ENCODE results near the gene MARF1. TPM values are rescaled to one million over a fixed set of nuclear protein-coding genes. Genes with fewer than 3 reads are reported as not detected.
"Not testable (repeated sequence)": the region's sequence is repeated elsewhere in the genome, so short reads cannot be mapped to it uniquely, and the experiment has no call there.

Gene MARF1
- total RNA-seq, 1 donor from 2014 or later = 31.8 TPM

DNA sequence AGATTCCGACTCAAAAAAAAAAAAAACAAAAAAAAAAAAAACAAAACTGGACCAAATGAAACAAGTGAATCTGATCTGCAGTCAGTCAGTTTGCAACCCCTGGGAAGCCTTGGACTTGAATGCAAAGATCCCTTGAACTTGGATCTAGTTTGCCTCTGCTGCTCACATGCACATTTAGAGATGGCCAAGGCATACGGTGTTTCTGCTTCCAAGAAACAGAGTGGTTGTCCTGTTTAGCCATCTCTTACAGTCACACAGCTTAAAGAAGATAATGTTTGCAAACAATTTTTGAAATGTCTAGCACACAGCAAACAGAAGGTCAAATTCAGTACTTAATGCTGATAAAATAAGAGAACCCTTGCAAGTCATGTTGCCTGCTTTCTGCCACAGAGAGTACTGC, 11.6 kb upstream of the MARF1 start:
- DNase-seq (ENCODE audit: low spot score) = no peak
- no peak for ATAC-seq

DNA sequence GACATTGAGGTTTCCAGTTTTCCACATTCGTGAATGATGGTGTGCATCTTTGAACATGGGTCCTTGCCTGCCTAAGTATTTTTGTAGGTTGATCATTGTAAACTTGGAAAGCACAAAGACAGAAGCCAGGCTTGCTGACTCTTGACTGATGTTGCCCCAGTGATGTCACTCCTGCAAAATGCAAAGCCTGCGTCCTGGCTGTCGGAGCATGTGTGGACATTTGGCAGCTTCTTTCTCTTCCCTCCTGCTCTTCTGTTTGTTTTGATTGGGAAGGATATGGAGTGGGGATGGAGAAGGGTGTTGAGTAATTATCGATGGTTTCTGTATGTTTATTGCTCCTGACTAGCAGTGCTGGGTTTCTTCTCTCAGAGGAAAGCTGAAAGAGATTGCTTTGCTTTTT, 10.3 kb upstream of the MARF1 start:
- no peak for DNase-seq (ENCODE audit: low spot score)
- no peak for ATAC-seq

DNA sequence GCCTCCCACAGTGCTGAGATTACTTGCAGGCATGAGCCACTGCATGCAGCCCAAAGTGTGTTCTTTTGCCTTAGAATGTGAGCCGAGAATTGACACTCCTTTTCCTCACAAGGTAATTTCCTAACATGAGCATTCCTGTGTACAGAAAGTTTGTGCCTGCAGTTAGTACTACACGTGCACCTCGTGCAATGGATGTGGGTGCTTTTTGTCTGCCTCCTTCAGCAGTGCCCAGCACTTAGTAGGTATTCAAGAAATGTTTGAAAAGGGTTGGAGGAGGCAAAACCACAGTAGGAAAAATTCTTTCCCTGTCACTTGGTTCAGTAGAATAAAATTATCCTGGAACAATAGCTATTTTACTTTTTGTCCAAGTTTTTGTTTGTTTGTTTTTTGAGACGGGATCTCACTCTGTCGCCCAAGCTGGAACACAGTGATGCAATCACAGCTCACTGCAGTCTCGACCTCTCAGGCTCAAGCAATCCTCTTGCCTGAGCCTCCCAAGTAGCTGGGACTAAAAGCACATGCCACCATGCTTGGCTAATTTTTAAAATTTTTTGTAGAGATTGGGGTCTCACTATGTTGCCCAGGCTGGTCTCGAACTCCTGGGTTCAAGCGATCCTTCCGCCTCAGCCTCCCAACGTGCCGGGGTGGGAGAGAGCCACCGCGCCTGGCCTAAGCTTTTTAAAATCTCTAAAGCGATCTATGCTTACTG, 9.5 kb upstream of the MARF1 start:
- no peak for ATAC-seq
- DNase-seq (ENCODE audit: low spot score) = no peak

DNA sequence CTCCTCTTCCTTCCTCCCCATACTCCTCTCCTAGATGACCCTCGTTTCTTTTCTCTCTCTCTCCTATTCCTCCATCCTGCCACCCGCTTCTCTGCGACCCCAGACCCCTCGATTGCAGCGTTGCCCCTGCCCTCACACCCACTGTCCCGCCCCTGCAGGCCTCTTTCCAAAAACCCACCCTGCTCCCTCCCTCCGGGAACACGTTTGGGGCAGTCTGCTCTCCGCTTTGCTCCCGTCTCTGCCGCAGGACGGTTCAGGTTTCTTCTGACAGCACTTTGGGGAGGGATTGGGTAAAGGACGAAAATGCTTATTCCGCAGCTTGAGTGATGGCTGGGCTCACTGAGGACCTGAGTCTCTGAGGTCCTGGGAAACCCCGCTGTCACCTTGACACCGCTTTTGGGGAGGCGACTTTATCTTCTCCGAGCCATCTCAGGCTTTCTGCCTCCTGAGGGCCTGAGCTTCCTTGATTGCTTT, 7.8 kb upstream of the MARF1 start:
- no peak for DNase-seq (ENCODE audit: low spot score)
- peak; percentile 46 for ATAC-seq

DNA sequence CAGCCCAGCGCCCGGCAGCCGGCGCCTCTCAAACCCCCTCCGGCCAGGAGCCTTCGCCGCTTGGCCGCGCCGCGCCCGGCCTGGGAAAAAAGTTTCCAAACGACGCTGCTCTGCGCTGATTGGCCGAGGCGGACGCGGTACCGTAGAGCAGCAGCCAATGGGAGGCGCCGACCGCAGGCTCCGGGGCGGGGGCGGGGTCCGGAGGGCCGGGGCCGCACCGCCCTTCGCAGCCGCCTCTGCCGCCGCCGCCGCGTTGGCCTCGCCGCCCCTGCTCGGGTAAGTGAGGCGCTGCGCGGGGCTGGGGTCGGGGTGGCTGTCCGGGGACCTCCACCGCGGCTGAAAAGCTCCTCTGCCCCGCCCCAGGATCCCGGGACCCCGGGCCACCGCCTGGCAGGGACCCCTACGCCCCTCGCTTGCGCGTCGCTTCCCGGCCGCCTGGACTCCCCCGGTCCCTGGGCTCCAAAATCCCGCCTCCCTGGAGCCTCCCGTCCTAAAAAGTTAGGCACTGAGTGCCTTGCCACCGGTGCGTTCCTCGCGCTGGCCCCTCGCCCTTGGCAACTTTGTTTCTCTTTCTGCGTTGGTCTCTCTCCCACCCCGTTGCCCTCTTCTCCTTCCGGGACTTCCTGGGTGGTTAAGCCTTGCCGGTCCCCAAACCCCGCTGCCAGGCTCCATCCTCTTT, 7.2 kb upstream of the MARF1 start, which contains the start of gene NDE1:
TSS of gene NDE1 (plus strand) at position 227 of the 679 bp plus-strand sequence. CDS start 14,534 bp downstream, outside the sequence.
- DNase-seq (ENCODE audit: low spot score) = peak; percentile 92
- peak; percentile 100 for ATAC-seq

DNA sequence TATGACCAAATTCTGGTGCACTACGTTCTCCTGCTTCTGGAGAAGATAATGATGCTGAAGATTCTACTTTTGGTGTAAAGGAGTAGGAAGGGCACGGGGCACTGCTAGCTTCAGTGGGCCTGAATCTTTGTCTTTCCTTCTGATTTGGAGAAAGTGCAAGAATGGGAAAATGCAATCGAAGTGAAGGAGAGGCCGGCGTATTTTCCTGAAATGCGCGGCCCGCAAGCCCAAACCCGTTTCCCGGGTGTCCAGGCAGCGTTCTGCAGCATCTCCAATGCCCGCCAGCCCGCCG, 6.7 kb upstream of the MARF1 start:
- ATAC-seq = no peak
- DNase-seq (ENCODE audit: low spot score) = no peak

DNA sequence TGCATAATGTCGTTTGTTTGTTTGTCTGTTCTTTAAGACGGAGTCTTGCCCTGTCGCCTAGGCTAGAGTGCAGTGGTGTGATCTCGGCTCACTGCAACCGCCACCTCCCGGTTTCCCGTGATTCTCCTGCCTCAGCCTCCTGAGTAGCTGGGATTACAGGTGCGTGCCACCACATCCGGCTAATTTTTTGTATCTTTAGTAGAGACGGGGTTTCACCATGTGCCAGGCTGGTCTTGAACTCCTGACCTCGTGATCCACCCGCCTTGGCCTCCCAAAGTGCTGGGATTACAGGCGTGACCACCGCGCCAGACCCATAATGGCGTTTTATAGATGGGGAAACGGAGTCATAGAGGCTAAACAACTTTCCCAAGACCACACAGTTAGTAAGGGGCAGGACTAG, 6.4 kb upstream of the MARF1 start:
- DNase-seq (ENCODE audit: low spot score); ATAC-seq: not testable (repeated sequence)

DNA sequence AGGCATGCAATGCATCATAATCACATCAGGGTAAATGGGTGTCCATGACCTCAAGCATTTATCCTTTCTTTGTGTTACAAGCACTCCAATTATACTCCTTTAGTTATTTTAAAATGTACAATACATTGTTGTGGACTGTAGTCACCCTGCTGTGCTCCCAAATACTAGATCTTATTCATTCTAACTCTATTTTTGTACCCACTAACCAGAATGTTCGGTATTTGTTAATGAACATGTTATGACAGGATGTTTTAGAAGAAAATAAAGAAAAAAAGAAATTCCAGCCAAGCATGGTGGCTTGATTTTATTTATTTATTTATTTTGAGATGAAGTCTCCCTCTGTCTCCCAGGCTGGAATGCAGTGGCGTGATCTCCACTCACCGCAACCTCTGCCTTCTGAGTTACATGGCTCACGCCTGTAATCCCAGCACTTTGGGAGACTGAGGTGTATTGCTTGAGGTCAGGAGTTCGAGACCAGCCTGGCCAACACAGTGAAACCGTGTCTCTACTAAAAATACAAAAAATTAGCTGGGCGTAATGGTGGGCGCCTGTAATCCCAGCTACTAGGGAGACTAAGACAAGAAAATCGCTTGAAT, 5.3 kb upstream of the MARF1 start:
- ATAC-seq (no peak), DNase-seq (ENCODE audit: low spot score) (no peak)

DNA sequence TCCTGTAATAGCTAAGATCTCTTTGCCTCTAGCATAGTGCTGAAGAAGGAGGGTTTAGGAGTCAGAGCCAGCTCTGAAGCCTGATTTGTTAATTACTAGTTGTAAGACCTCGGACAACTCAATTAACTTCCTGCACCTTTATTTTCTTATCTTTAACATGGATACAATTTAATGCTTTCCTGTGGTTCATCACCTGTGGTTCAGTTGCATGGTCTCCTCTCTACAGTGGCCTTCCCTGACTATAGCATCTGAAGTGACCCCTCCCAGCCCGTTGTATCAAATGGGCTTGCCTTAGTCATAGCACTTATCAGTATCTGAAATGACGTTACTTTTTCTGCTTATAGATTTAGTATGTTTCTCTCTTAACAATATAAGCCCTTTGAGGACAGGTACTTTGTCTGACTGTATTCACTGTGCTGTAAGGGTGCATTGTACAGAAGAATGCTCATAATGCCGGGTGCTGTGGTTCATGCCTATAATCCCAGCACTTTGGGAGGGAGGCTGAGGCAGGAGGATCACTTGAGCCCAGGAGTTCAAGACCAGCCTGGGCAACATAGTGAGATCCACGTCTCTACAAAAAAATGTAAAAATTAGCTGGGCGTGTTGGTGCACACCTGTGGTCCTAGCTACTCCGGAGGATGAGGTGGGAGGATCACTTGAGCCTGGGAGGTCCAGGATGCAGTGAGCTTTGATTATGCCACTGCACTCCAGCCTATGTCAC, 4.5 kb upstream of the MARF1 start:
- no peak for DNase-seq (ENCODE audit: low spot score)

DNA sequence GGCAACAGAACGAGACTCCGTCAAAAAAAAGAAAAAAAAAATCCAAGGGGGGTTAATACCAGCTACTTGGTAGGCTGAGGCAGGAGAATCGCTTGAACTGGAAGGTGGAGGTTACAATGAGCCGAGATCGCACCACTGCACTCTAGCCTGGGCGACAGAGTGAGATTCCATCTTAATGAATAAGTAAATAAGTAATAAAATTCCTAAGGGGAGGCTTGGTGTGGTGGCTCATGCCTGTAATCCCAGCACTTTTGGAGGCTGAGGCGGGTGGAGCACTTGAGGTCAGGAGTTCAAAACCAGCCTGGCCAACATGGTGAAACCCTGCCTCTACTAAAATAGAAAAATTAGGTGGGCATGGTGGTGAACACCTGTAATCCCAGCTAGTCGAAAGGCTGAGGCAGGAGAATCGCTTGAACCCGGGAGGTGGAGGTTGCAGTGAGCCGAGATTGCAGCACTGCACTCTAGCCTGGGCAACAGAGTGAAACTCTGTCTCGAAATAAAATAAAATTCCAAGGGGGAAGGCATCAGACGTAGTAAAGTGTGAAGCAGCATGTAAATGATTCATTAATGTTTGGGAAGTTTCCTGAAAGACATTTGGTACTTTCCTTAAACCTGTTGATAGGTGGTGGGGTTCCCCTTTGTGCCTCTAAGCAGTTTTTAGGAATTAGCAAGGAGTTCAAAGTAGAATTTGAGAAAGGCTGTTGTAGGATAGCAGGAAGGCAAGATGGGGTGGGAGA, 3.8 kb upstream of the MARF1 start:
- ATAC-seq; DNase-seq (ENCODE audit: low spot score): not testable (repeated sequence)

More for the DNA sequence above, 4.5 kb upstream of the MARF1 start:
- ATAC-seq = no peak

DNA sequence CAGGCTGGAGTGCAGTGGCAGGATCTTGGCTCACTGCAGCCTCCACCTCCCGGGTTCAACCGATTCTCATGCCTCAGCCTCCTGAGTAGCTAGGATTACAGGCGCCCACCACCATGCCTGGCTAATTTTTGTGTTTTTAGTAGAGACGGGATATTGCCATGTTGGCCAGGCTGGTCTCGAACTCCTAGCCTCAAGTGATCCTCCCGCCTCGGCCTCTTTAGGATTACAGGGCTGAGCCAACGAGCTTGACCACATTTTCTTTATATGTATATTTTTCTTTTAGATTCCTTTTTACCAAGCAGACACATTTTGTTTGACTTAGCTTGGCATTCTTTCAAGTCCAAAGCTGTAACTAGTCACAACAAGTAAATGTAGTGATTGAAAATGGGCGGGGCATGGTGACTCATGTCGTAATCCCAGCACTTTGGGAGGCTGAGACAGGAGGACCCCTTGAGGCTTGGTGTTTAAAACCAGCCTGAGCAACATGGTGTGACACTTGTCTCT, 2.1 kb upstream of the MARF1 start:
- DNase-seq (ENCODE audit: low spot score); ATAC-seq: not testable (repeated sequence)

DNA sequence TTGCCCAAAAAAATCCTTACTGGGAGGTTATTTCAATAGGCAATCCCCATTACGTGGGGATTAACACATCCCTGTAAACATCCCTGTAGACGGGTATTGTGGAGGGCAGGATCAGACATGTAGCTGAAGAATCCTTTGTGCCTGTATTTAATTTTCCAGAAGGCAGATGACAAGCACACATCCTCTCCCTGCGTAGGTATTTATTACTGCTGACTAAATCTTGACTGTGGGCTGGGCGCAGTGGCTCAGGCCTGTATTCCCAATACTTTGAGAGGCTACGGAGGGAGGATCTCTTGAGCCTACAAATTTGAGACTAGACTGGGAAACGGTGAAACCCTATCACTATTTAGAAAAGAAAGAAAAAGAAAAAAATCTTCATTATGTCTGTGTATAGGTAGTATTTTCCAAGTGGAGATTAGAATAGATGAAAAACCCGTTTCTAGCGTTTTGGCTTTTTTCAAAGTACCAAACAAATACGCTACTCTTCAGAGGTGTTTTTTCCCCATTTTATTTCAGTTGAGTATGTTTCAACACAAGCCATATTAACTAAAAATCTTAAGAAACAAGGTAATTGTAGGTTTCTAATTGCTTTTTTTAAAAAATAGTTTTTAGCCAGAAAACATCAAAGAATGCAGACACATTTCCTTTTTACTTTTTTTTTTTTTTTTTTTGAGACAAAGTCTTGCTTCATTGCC, 1.5 kb upstream of the MARF1 start:
- ATAC-seq (no peak), DNase-seq (ENCODE audit: low spot score) (no peak)

DNA sequence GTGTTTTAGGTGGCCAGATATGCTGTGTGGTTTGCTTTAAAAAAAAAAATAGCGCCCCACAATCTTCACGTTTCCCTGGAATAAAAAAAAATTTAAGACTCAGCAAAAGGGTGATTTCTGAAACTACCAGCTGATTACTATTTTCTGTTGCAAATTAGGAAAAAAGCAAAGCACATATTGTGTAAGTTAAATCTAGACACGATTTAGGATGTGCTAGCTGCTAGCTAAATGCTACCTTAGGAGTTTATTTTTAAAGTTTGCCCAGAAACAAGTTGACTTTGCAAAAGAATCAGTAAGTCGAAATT, 944 bp upstream of the MARF1 start:
- no peak for DNase-seq (ENCODE audit: low spot score)
- ATAC-seq = no peak

DNA sequence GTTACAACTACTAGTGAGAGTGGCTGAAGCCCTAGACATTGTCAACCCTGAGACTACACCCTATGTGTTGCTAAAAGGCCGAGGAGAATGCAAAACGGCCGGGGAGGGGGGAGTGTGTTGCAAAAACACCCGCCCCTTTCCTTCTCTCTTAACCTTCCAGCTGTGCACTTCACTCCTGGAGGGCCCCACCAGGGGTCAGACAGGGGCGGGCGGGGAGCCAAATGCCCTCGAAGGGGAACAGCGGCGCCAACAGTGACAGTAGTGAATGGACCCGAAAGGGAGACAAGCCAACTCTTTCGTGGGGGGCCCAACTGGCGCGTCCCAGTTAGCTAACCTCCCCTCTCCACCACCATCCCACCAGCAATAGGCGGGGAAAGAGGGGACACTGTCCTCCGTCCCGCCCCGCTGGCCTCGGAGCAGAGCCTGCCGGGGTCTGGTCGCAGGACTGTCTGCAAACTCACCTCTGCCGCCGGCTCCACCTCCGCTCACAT, 352 bp downstream of the MARF1 start:
- DNase-seq (ENCODE audit: low spot score) (peak; percentile 81), ATAC-seq (peak; percentile 54)

DNA sequence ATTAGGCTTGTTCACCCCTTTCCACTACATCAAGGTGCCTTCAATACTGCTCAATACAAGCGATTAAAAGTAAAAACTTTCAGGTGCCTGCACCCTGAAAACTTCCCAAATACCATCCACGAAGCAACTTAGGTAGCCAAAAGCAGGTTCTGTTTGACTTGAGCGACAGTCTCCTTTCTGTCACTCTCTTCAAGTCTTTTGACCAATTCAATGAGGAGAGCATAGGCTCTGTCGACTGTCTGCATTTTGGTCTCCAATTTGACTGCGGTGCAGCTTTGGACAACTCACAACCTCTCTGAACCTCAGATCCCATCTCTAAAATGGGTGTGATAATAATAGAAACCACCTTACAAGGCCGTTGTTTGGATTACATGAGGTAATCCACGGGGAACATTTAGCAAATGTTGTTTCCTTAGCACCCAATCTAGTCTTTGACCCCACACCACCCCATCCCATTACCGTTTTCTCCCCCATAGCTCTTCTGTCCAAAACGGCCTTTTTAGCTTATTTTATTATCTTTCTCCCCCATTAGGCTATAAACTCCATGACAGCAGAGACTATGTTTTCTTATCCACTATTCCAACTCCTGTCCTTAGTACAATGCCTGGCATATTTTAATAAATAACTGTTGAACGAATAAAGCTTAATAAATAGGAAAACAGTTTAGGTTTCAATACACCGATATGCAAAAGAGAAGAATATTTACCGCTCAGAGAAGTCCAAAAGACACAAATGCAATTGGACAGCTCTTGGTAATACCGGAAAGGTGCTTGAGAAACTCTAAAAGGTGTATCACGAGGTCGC, 999 bp downstream of the MARF1 start:
- DNase-seq (ENCODE audit: low spot score) = no peak
- ATAC-seq = no peak

DNA sequence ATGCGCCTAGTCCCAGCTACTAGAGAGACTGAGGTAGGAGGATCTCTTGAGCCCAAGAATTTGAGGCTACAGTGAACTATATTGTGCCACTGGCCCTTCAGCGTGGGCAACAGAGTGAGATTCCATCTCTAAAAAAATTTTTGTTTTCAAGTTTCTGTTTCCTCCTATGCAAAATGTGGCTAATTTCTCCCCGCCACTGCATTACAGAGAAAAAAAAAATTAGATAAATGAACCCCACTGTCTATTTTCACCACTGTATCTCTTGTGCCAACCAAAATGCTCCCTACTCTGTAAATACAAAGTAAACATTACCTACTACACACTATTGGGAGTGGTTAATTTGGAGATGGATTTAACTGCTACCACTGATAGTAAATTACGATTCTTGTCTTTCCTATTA, 2.0 kb downstream of the MARF1 start:
- ATAC-seq = no peak

DNA sequence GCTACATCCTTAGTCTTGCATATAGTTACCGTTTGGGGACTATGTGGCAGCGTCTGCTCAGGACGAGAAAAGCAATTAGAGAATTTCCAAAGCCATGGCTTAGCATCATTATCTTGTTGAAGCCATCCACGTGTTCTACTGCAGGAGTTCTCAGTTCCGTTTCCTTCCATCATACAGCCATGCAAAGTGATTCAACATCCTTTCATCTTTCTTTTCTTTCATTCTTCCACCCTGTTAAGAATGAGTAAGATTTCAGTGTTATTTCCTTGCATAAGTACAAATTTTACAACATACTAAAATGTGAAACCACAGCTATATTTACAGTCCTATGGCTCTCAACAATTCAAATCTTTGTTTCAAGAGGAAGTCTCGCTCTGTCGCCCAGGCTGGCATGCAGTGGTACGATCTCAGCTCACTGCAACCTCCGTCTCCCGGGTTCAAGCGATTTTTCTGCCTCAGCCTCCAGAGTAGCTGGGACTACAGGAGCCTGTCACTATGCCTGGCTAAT, 3.8 kb downstream of the MARF1 start:
- ATAC-seq = no peak

More for the DNA sequence above, 2.0 kb downstream of the MARF1 start:
- no peak for DNase-seq (ENCODE audit: low spot score)

DNA sequence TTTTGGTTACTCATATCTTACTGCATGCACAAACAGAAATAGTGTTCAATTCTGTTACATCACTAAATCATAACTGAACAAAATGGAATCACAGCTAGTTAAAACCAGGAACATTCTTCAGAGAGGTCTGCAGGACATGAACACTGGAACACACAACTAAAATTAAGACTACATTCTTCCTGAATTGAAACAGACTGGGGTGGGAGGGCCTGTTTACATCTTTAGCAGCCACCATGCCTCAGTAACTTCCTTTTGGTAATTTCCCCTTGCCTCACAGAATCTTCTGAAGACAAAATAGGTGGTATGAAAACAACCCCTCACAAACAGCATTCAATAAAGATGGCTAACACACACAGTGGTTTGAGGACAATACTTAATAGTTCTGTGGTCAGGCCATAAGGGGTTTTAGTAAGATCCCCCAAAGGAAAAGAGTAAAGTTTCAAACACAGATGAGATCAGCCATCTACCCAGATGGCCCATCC, 6.5 kb downstream of the MARF1 start:
- no peak for ATAC-seq
- DNase-seq (ENCODE audit: low spot score) = no peak

More for the DNA sequence above, 3.8 kb downstream of the MARF1 start:
- no peak for DNase-seq (ENCODE audit: low spot score)

DNA sequence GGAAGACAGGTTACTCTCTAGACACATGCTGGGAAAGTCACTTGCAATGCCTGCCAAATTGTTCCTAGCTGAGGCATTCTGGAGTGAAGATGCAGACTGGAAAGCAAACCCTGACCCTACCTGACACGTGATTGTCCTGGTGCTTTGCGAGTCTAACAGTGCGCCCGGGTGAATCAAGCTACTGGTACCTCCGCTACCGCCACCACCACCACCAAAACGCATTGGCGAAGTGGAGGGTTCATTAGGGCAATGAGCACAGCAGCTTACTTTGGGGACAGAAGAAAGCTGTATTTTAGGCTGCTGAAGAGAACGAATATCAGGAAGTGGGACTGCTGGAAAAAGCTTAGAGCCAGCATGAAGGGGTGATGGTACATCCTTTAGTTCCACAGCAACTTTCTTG, 7.0 kb downstream of the MARF1 start:
- ATAC-seq = no peak
- no peak for DNase-seq (ENCODE audit: low spot score)

Data from left lobe of liver (tissue), 2 donors.